H1 (cell line): ENCODE data around the gene CCDC136.

Experiments used
- CREB1 ChIP-seq: IDR thresholded peaks from 2 replicates; pipeline ENCODE4 v1.6.1; 2012; ENCODE audit warnings: inconsistent platforms
- CTCF ChIP-seq, 3 experiments: IDR thresholded peaks; 1 replicate in 2 of 3; 2 replicates in 1 of 3; pipeline versions ENCODE4 v1.5.1 to v1.6.1; 2011; ENCODE audit warnings: low read length in 3 of 3, mild to moderate bottlenecking in 3 of 3, inconsistent platforms in 2 of 3, low read depth in 1 of 3, moderate library complexity in 1 of 3; ENCODE audit not compliant: insufficient read depth in 1 of 3; ENCODE audit errors: control extremely low read depth in 1 of 3
- RAD21 ChIP-seq, 2 experiments: IDR thresholded peaks in 1 of 2; conservative IDR thresholded peaks in 1 of 2; 2 replicates each; pipeline ENCODE4 v1.6.1; 2011; ENCODE audit warnings: low read depth in 2 of 2, low read length in 2 of 2, improper control_type of control experiment in 1 of 2, inconsistent platforms in 1 of 2, mild to moderate bottlenecking in 1 of 2, moderate library complexity in 1 of 2
- SP1 ChIP-seq: IDR thresholded peaks from 2 replicates; pipeline ENCODE4 v1.6.1; 2011; ENCODE audit warnings: low read depth, low read length

DNA sequence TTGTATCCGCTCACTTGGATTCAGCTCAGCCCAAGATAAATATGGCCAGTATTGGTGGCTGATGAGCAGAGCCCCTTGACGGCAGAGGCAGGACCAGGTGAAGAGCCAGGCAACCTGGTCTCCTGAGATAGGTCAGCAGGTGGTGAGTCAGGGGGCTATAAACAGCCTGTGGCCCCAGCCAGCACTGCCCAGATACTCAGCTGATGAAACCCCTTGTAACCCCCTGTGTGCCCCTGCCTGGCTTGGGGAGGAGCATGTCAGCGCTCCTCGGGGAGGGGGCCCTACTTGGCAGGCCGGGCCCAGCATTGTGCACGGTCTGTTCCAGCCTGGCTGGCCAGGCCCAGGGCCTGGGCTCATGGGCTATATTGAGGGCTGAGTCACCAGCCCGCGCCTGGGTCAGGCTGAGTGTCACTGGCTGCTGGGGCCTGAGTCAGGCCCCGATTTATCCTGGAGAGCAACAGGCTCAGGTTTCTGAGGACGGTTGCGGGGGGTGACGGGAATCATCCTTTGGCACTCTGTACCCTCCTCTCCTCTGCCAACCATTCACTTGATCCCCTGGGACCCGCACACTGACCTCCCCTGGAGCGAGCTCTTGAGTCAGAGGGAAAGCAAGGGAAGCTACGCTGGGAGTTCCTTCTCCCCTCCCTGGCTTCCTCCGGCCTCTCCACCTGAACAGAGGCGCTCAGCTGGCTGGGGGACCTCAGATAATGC lies 35.6 kb downstream of the CCDC136 start:
- no peak for TF ChIP-seq CREB1
- TF ChIP-seq CTCF (IDR thresholded peaks at IDR 0.05; ENCODE audit: control extremely low read depth in 1 of 3, insufficient read depth in 1 of 3, low read depth in 1 of 3, low read length in 3 of 3): no peak
- no peak for TF ChIP-seq RAD21 (IDR thresholded peaks at IDR 0.05 in 1 of 2, conservative IDR thresholded peaks at IDR 0.05 in 1 of 2; ENCODE audit: low read depth in 2 of 2, low read length in 2 of 2)
- TF ChIP-seq SP1: no peak
